ENCODE data around the gene C1orf198. TPM values are rescaled to one million over a fixed set of nuclear protein-coding genes. Genes with fewer than 3 reads are reported as not detected.
A peak's percentile ranks its signal among the peaks of the same experiment; 100 is the strongest.

Gene C1orf198
- total RNA-seq, 1 experiment from 2014 or later = 156 TPM

DNA sequence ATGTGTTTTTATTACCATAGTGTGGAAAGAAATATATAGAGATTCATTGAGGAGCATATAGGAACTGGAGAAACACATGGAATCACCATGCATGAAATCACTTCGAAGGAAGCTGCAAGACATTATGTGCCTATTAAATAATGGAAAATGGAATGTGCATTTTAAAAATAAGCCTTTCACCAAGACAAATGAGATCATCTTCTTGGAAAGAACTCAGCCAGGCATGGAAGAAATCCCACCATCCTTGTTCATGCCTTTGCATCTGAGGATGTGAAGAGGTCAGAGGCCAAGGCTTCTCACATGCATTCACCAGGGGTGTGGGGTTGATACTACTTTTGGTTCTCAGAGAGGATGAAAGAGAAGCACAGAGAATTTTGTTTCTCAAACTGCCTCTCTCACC, 50.0 kb downstream of the C1orf198 start:
- Histone ChIP-seq H3K4me1 (replicated peaks) (no peaks in the 10 kb centered on the region), H3K36me3 (no peaks in the 10 kb centered on the region), H3K9me3 (replicated peaks) (no peaks in the 10 kb centered on the region), H3K27me3 (replicated peaks) (no peaks in the 10 kb centered on the region), H3K4me3 (no peak overlapping the region), H3K27ac (no peak overlapping the region)
- peak in 1 of 2 experiments; percentile 8 for DNase-seq (ENCODE audit: low read depth in 1 of 2, low spot score in 2 of 2)

DNA sequence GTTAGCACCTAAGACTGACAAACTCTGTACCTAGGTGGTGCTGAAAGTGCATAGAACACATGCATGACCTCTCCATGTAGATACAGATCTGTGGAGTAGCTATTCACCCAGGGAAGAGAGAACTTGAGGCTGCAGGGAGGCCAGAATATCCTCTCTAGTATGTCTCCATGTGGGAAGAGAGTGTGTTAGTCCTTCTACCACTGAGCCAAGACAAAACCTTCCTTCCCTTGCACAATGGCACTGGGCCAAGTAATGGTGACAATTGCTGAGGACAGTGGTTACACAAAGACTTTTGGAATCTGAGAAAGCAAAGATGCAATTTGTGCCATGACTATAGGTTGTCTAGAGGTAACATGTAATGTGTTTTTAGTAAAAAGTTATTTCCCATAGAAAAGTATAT, 52.3 kb downstream of the C1orf198 start:
- DNase-seq (ENCODE audit: low read depth in 1 of 2, low spot score in 2 of 2) = peak in 1 of 2 experiments; percentile 15
- H3K36me3 ChIP-seq = no peaks in the 10 kb centered on the region
- no peak overlapping the region for H3K4me3 ChIP-seq

DNA sequence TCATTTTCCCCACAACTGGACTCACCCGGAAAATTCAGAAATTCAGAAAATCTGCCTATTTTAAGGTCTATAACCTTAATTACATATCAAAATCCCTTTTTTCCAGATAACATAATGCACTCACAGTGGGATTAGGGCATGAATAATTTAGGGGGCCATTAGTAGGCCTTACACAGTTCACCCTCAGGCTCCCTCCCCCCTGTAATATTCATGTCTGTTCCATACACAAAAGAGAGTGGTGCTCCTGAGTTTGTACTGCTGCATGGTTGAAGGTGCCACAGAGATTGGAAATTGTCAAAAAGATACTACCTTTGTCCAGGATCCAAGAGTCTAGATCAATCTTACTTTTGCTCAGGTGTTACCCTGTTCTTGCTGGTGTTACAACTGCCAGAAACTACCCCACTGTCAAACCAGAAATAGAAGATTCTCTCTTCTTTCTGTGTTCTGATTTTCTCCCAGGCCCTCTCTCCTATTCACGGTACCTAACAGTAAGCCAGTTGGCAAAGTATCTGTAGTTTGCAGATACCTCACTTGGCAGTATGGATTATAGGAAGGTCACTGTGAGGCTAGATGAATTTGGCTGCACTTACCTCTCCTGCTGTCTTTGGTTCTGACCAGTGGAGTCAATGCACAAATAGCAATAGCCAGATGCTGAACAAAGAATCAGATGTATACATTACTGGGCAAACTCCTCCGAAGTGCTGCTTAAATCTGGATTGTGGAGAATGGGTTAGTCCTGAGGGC, 53.2 kb downstream of the C1orf198 start:
- no peak overlapping the region for H3K4me3 ChIP-seq
- H3K4me1 ChIP-seq (replicated peaks) = no peaks in the 10 kb centered on the region
- no peaks in the 10 kb centered on the region for H3K36me3 ChIP-seq
- peak in 1 of 2 experiments; percentile 1 for DNase-seq (ENCODE audit: low read depth in 1 of 2, low spot score in 2 of 2)
- no peak overlapping the region for H3K27ac ChIP-seq
- H3K9me3 ChIP-seq (replicated peaks) = peaks cover 7% of the 10 kb centered on the region; the same call in 1 of the 2 replicates
- no peaks in the 10 kb centered on the region for H3K27me3 ChIP-seq (replicated peaks)

More for the DNA sequence above, 52.3 kb downstream of the C1orf198 start:
- H3K27me3 ChIP-seq (replicated peaks) = no peaks in the 10 kb centered on the region
- H3K27ac ChIP-seq = no peak overlapping the region
- no peaks in the 10 kb centered on the region for H3K4me1 ChIP-seq (replicated peaks)
- H3K9me3 ChIP-seq (replicated peaks) = peaks cover 7% of the 10 kb centered on the region; the same call in 1 of the 2 replicates

DNA sequence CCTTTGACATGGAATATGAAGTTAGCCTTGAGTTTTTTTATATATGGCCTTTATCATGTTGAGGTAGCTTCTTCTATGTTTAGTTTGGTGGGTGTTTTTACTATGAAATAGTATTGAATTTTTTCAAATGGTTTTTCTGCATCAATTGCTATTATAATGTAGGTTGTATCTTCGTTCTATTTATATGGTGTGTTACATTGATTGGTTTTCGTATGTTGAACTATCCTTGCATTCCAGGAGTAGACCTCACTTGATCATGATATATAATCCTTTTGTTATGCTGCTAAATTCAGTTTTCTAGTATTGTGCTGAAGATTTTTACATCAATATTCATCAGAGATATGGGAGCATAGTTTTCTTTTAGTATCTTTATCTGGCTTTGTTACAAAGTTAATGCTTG, 55.8 kb downstream of the C1orf198 start:
- peaks cover 7% of the 10 kb centered on the region; the same call in 1 of the 2 replicates for H3K9me3 ChIP-seq (replicated peaks)
- H3K4me3 ChIP-seq = no peak overlapping the region
- H3K27me3 ChIP-seq (replicated peaks) = no peaks in the 10 kb centered on the region
- DNase-seq (ENCODE audit: low read depth in 1 of 2, low spot score in 2 of 2) = no peak
- no peaks in the 10 kb centered on the region for H3K4me1 ChIP-seq (replicated peaks)
- H3K27ac ChIP-seq = no peak overlapping the region
- H3K36me3 ChIP-seq = no peaks in the 10 kb centered on the region

GRCh38 chr1:230809256-230809990, 58.9 kb downstream of the C1orf198 start:
- DNase-seq (ENCODE audit: low read depth in 1 of 2, low spot score in 2 of 2) = peak in 1 of 2 experiments; percentile 28
- no peak overlapping the region for H3K4me3 ChIP-seq
- no peaks in the 10 kb centered on the region for H3K27me3 ChIP-seq (replicated peaks)
- no peak overlapping the region for H3K27ac ChIP-seq
- H3K36me3 ChIP-seq = no peaks in the 10 kb centered on the region
- no peaks in the 10 kb centered on the region for H3K4me1 ChIP-seq (replicated peaks)
- peaks cover 7% of the 10 kb centered on the region; the same call in 1 of the 2 replicates for H3K9me3 ChIP-seq (replicated peaks)

GRCh38 chr1:230808281-230808872, 59.9 kb downstream of the C1orf198 start:
- DNase-seq (ENCODE audit: low read depth in 1 of 2, low spot score in 2 of 2) = peak in 1 of 2 experiments; percentile 11
- H3K4me3 ChIP-seq = no peak overlapping the region
- H3K27me3 ChIP-seq (replicated peaks) = no peaks in the 10 kb centered on the region
- peaks cover 7% of the 10 kb centered on the region; the same call in 1 of the 2 replicates for H3K9me3 ChIP-seq (replicated peaks)
- H3K27ac ChIP-seq = no peak overlapping the region
- no peaks in the 10 kb centered on the region for H3K36me3 ChIP-seq
- H3K4me1 ChIP-seq (replicated peaks) = no peaks in the 10 kb centered on the region

DNA sequence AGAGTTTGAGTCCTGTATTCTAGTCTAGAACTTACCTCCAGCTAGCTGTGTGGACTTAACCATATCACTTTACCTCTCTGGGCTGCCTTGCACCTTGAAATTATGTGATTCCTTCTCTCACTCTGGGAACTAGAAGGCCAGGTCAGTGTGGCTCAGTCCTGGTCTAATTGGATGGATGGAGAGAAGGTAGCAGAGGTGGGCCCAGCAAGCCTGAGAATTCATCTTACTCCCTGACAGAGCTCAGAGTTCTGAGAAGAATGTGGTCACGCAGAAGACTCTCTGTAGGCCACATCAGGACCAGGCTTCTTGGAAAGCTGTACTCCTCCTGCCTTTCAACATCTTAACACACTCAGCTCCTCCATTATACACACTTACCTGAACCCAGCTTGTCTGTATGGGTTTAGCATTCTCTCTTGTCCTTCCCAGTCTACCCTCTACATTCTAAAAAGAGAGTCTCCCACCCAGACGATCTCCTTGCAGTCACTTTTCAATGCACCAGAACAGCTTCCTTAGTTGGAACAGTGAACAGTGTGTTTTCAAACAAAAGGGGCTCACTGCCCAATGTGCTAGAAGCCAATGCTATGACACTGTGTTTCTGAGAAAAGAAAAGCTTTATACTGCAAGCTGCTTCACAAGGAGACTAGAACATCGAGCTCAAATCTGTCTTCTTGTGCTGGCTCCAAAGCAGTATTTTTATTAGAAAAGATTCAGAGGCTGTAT, 60.6 kb downstream of the C1orf198 start:
- Histone ChIP-seq H3K36me3 (no peaks in the 10 kb centered on the region), H3K4me3 (no peak overlapping the region), H3K27ac (no peak overlapping the region), H3K27me3 (replicated peaks) (no peaks in the 10 kb centered on the region), H3K9me3 (replicated peaks) (peaks cover 7% of the 10 kb centered on the region; the same call in 1 of the 2 replicates), H3K4me1 (replicated peaks) (no peaks in the 10 kb centered on the region)
- peak in 1 of 2 experiments; percentile 10 for DNase-seq (ENCODE audit: low read depth in 1 of 2, low spot score in 2 of 2)

DNA sequence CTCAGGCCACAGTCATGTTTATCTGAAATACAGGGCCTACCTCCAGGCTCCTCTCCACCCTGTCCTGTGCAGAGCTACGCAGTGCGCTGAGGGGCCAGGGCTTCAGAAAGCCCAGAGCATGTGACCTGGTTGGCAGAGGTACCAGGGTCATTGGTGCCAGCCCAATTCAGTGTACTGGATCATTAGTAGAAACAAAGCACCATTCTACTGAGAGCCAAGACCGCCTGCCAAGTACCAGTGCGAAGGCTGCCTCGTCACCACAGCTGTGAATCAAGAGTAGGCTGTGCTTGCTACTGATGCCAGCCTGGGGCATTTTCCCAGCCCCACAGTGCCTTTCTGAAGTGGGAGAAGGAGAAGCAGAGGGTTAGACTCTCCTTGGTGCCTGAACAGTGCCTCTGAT, 61.3 kb downstream of the C1orf198 start:
- H3K4me1 ChIP-seq (replicated peaks) = no peaks in the 10 kb centered on the region
- H3K36me3 ChIP-seq = no peaks in the 10 kb centered on the region
- H3K4me3 ChIP-seq = no peak overlapping the region
- no peaks in the 10 kb centered on the region; the same call in 1 of the 2 replicates for H3K9me3 ChIP-seq (replicated peaks)
- no peak overlapping the region for H3K27ac ChIP-seq
- DNase-seq (ENCODE audit: low read depth in 1 of 2, low spot score in 2 of 2) = peak in 1 of 2 experiments; percentile 17
- H3K27me3 ChIP-seq (replicated peaks) = no peaks in the 10 kb centered on the region

DNA sequence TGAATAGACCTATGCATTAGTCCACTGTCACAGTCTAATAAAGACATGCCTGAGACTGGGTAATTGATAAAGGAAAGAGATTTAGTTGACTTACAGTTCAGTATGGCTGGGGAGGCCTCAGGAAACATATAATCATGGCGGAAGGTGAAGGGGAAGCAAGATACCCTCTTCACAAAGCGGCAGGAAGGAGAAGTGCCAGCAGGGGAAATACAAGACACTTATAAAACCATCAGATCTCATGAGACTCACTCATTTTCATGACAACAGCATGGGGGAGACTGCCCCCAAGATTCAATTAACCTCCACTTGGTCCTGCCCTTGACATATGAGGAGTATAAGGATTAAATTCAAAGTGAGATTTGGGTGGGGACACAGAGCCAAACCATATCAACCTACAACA, 61.8 kb downstream of the C1orf198 start:
- no peak overlapping the region for H3K27ac ChIP-seq
- no peaks in the 10 kb centered on the region for H3K4me1 ChIP-seq (replicated peaks)
- H3K4me3 ChIP-seq = no peak overlapping the region
- no peaks in the 10 kb centered on the region for H3K27me3 ChIP-seq (replicated peaks)
- DNase-seq (ENCODE audit: low read depth in 1 of 2, low spot score in 2 of 2) = no peak
- no peaks in the 10 kb centered on the region for H3K9me3 ChIP-seq (replicated peaks)
- no peaks in the 10 kb centered on the region for H3K36me3 ChIP-seq

DNA sequence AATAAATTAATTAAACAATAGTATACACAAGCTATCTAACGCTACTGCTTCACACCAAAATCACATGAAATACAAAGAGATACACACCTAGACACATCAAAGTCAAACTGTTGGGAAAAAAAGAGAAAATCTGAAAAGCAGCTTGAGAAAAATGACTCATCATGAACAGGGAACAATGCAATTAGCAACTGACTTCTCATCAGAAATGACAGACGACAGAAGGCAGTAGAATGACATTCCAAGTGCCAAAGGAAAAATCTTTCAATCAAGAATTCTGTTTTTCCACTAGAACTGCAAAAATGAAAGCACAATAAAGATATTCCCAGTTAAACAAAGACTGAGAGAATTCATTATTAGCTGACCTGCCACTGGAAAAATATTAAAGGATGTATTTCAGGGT, 63.9 kb downstream of the C1orf198 start:
- no peak overlapping the region for H3K27ac ChIP-seq
- H3K9me3 ChIP-seq (replicated peaks) = no peaks in the 10 kb centered on the region
- DNase-seq (ENCODE audit: low read depth in 1 of 2, low spot score in 2 of 2) = no peak
- H3K4me1 ChIP-seq (replicated peaks) = no peaks in the 10 kb centered on the region
- H3K27me3 ChIP-seq (replicated peaks) = no peaks in the 10 kb centered on the region
- no peak overlapping the region for H3K4me3 ChIP-seq
- no peaks in the 10 kb centered on the region for H3K36me3 ChIP-seq

DNA sequence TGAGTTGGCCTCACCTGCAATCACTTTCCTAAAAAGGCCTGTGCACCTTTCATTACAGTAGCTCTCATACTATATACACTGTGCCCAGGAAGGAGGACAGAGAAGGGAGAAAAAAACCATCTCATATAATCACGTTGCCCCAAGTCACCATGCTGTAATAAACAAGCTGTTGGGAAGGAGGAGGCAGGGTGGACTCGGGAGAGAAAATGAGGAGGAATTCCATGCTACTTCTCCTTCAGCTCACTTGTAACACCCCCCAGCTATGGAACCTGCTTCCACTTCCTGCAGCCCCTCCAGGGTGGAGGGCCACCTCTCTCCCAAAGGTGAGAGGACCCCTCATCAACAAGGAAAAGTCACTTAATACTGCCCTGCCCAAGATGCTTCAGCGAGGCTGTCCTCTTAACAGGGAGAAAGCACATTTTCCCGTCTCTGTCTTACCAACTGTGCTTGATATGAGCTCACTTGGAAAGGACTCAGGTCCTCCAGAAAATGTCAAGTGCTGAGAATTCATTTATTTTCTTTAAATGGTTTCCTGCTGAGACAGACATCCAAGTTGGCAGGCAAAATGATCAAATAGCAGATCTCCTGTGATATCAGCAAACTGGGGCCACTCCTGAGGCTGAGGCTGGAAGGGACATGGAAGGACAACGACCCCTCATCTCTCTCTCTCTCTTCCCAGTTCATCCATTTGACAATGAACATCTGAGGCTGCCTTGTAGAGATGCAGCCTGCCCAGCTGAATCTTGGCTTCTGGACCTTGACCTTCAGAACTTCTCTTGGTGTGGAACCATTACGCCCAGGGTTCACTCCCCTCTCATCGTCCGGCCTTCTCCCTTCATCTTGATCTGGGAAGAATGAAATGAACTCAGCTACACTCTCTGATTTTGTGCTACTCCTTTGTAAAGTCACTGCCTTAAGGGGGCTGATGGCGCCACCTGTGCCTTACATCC, 67.2 kb downstream of the C1orf198 start:
- H3K9me3 ChIP-seq (replicated peaks) = no peaks in the 10 kb centered on the region
- H3K4me3 ChIP-seq = no peak overlapping the region
- H3K4me1 ChIP-seq (replicated peaks) = no peaks in the 10 kb centered on the region
- no peak overlapping the region for H3K27ac ChIP-seq
- peak in 1 of 2 experiments; percentile 18 for DNase-seq (ENCODE audit: low read depth in 1 of 2, low spot score in 2 of 2)
- H3K27me3 ChIP-seq (replicated peaks) = no peaks in the 10 kb centered on the region
- no peaks in the 10 kb centered on the region for H3K36me3 ChIP-seq

DNA sequence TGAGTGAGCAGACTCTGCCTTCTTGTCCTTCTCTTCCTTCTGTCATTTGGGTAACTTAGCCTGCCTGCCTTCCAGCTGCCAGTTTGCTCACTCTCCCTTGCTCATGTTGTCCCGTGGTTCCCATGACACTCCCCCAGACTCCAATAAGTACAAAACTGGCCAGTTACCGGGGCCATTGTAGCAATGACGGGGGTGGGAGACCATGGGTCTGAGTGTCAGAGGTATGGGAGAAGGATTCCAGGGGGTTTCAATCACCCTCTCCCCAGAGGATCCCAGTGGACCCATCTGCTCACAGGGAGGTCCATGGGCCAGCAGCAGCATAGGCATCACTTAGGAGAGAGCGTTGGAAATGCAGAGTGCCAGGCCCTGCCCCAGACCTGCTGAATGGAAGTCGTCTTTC, 69.8 kb downstream of the C1orf198 start:
- Histone ChIP-seq H3K36me3 (no peaks in the 10 kb centered on the region), H3K4me1 (replicated peaks) (no peaks in the 10 kb centered on the region), H3K4me3 (no peak overlapping the region), H3K27me3 (replicated peaks) (no peaks in the 10 kb centered on the region), H3K9me3 (replicated peaks) (no peaks in the 10 kb centered on the region), H3K27ac (no peak overlapping the region)
- DNase-seq (ENCODE audit: low read depth in 1 of 2, low spot score in 2 of 2) = peak in 1 of 2 experiments; percentile 22
